Umbilical cord (tissue), 2 donors: ENCODE data around the gene MB. TPM values are rescaled to one million over a fixed set of nuclear protein-coding genes. Genes with fewer than 3 reads are reported as not detected.

Experiments used
- DNase-seq: peaks from one replicate; pipeline ENCODE4 v3.0.0-alpha.2; 2015; ENCODE audit warnings: low spot score
- total RNA-seq: library from RNA; depleted of rRNA; stranded (reverse); fragments of >200 nt; gene quantifications from one replicate; pipeline ENCODE4 v1.2.3, GENCODE V29; 2014; ENCODE audit warnings: low replicate concordance; ENCODE audit not compliant: insufficient read depth

MB gene
- total RNA-seq, 1 donor from 2014 or later, result 1.7 TPM

DNA sequence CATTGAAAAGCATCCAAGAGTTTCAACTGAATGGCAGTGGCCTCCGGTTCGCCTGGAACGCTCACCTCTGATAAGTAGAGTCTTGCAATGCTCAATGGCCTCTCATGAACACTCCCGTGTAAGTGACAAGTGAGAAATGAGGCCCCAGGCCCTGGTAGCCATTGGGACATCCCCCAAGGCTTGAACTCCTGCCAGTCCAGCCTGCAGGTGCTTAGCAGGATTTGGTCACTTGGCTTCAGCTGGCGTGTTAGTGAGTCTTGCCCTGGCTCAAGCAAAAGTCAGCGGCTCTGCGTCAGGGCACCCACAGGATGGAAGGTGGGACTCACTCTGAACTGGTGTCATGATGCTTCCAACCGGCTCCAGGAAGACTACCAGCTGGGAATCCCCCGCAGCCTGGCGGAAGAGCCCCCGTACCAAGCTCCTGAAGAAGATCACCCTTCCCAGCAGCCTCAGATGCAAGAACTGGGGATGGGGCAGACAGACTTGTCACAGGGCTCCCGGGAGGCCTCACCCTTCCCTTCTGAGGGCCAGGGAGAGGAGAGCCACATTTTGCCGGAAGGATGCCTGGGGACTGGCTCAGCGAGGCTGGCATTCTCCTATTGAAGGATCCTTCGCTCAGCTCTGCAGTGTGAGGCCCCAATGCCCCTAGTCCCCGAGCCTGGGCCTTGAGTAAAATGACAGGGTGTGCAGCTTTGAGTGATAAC, 19.3 kb downstream of the MB start:
- DNase-seq, result no peak

DNA sequence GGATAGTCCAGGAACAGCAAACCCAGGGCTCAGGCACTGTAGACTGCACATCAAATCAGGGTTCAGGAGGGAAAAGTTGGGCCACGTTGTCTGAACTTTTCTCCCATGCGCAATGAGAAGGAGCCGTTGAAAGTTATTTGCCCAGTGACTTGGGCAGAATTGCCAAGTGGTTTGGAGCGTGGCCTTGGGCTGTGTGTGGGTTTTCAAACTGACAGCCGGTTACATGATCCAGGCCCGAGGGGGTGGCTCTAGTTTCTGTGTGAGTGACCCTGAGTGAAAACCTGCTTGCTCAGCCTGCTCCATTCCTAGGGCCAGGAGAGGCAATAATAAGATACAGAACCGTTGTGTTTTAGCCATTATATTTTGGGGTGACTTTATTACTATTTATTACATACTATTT, 20.3 kb downstream of the MB start:
- no peak for DNase-seq

DNA sequence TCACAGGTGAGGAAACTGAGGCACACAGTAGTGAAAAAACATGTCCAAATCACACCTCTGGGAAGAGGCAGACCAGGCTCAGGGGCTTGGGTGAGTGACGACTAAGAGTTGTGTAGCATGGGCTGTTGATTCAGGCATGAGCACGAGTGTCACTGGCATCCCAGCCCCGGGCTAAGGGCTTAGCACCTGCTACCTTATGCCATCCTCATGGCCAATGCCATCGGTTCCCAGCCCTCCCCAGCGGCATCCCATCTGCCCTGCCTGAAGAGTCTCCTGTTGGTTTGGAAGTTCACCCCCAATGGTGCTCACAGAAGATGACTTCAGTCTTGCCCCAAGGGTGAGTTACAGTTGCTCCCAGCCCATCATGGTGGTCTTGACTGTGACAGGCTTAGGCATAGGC, 22.4 kb downstream of the MB start:
- DNase-seq, result no peak

DNA sequence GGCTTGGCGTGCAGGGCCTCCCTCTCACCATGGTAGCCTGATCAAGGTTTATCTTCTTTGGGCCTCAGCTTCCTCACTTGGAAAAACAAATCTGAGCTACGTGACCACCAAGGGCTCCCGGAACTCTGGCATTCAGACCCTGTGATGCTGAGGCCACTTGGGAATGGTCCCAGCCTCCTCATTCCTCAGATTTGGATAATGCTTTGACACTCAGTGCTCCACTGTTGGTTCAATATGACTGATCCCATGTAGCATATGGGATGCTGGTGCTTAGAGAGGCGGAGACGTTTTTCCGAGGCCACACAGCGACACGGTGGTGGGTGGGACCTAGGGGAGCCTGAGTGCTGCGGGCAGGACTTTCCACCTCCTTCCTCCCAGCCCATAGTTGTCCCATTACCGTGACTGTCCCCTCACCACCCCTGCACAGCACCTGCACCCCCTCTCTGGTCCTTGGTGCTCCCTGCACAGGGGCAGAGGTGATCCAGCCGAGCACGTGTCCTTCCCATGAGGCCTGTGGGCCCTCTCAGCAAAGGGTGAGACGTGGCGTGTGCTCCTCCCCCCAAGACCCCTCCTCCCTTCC, 23.1 kb downstream of the MB start:
- peak; percentile 45 for DNase-seq

DNA sequence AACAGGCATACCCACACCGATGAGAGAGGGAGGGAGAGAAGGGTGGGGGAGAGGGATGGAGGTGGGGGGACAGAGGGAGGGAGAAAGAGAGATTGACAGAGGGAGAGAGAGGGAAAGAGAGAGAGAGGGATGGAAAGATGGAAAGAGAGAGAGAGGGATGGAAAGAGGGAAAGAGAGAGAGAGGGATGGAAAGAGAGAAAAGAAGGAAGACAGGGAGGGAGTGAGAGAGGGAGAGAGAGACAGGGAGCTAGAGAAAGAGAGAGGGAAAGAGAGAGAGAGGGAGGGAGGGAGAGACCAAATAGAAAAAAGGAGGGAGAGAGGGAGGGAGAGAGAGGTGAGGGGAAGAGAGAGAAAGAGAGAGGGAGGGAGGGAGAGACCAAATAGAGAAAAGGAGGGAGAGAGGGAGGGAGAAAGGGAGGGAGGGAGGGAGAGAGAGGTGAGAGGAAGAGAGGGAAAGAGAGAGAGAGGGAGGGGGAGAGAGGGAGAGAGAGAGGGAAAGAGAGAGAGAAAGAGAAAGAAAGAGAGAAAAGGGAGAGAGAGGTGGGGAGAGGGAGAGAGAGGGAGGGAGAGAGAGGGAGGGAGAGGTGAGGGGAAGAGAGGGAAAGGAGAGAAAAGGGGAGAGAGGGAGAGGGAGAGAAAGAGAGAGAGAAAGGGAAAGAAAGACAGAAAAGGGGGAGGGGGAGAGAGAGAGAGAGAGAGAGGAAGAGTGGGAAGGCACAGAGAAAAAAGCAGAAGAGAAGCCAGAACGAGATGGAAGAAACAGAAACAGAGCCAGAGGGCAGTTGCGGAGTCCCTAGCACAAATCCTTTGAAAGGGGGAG, 23.8 kb downstream of the MB start:
- no peak for DNase-seq

DNA sequence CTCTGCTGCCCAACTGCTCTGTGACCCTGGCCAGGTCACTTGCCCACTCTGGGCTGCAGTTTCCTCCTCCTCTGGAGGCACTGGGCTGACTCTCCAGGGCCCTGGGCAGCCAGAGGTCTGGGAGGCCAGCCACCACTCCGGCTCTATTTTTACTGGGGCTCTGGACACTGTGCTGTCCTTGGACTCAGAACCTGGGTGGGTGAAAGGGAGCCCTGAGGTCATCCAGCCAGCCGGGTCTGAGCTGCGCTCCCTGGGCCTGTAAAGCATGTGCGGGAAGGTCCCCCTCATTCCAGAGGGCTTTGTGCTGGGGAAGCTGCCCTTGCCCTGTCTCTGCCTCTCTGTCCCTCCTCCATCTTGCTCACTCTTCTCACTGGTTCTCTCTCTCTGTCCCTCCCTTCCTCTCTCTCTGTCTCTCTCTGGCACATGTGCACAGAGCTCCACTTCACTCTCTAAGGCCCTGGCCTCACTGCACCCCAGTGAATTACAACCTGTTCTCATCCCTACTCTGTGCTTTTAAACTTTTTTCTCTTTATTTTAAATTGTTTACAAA, 24.6 kb downstream of the MB start:
- peak; percentile 78 for DNase-seq

DNA sequence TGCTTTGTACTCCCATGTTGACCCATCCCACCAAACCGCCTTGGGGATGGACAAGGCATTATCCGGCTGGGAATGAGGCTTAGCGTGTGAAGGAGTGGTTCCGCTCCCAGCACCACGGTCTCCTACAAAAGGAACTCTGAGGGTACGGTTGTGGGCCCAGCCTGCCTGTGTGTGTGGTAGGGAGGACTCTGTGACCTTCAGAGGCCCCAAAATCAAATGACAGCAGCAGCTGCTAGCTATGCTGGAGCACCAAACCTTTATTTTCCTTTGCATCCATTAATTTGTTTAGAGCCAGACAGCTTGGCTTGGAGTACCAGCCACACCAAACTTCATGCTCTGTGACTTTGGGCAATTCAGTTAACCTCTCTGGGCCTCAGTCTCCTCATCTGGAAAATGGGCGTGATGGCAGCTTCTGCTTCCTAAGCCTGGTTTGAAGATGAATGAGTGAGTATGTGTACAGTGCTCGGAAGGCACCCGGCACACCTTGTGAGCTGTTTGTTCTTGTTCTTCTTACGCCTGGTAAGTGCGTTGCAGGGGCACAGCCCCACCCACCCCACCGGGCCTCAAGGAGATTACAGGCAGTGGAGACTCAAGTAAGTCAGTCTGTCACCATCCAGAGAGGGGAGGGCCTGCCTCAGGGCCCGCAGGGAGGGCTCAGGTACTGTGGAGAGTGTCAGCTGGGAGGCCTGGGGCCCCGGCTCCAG, 25.3 kb downstream of the MB start:
- no peak for DNase-seq

DNA sequence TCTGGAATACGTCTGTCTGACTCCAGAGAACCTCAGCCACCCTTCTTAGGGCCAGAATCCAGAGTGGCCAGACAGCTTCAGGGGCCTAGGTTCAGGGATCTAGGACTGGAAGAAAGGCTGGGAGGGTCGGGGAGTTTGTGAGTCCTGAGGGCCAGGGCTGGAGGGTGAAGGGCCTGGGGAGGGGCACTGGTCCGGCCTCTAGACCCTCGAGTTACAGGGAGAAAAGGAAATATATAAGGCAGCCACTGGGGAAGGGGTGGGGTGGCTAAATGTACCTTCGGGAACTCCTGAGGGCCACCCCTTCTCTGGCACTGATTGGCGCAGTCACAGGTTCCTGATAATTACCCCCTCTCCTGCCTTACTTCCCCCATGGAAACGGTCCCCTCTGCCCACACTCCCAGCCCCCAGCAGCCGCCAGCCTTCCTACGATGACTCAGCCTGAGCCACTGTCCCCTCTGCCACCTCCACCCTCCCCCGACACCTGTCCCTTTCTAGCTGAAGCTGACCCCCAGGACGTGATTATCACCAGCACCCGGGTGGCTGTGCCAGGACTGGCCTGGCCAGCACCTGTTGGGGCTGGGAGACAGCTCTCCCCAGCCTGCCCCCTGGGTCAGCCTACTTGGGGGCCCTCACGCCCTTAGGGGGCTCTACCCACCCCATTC, 26.4 kb downstream of the MB start:
- no peak for DNase-seq

DNA sequence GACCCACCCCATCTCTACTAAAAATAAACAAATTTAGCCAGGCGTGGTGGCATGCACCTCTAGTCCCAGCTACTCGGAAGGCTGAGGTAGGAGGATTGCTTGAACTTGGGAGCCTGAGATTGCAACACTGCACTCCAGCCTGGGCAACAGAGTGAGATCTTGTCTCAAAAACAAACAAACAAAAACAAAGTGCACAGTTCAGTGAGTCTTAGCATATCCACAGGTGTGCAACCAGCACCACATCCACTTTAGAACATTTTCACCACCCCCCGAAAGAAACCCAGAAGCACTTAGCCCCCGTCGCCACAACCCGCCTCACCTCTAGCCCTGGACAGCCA, 27.4 kb downstream of the MB start:
- DNase-seq, result no peak

DNA sequence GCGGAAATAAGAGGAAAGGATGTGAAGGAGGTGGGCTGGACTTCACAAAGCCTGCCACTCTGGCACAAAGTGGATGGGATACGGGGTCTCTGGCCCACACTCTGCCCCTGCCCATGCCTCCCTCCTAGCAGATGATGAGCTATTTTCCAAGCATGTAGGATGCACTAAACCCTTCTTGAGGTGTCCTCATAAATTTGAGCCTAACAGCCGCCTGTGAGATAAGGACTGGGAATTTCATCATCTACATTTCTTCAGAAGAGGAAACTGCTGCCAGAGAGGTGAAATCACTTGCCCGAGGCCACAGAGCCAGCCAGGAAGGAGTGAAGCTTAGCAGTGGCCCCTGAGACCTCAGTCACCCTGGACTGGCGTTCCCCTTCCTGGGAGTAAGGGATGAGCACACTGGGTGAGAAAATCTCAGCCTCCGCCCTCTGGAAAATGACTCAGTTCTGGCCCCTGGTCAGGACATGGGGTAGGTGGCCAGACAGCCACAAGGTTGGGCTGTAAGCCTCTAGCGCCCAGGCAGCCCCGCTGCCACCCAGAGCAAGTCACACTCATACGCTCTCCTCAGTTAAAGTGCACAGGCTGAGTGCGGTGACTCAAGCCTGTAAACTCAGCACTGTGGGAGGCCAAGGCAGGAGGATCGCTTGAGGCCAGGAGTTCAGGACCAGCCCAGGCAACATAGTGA, 27.9 kb downstream of the MB start:
- peak; percentile 76 for DNase-seq

DNA sequence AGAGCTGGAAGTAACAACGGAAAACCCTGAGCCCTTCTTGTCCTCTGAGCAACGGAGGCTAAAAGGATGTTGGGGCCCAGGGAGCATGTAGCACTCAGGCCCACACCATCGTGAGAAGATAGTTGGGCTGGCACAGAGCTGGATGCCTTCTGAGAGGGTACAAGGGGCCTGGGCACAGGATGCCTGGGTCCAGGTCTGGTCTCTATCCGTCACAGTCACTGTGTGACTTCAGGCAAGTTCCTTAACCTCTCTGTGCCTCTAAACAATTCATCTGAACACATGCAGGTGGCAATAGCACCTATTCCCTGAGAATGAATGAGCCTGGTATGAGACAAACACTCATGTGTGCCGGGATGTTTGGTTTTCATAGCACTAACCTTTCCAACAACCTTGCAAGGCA, 29.2 kb downstream of the MB start:
- no peak for DNase-seq

DNA sequence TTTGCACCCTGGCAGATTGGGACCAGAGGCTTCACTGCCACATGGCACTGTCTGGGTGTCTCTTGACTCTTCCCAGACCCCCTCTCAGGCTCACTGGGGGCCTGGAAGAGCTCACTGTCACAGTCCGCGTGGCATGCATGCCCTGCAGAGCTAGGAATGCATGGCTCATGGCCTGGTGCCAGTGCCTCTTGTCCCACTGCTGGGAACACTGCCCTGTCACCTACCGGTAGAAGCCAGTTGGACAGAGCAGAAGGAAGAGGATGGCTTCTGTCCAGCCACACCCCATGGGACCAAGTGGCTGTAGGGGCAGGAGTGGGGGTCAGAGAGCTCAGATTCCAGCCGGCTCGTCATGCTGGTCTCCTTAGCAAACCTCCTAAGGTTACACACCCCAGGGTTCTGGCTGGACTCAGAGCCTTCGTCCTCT, 29.7 kb downstream of the MB start:
- DNase-seq, result peak; percentile 61

DNA sequence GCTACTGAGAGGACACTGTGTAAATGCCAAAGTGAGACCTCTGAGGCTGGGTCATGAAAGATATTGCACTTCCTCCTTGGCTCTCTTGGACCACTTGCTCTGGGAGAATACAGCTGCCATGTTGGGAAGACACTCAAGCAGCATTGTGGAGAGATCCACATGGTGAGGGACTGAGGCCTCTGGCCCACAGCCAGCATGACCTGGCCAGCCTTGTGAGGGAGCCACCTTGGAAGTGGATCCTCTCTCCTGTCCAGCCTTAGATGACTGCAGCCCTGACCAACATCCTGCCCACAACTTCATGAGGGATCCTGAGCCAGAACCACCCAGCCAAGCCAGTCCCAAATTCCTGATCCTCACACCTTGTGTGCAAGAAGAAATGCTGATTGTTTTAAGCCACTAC, 30.4 kb downstream of the MB start:
- DNase-seq, result no peak

DNA sequence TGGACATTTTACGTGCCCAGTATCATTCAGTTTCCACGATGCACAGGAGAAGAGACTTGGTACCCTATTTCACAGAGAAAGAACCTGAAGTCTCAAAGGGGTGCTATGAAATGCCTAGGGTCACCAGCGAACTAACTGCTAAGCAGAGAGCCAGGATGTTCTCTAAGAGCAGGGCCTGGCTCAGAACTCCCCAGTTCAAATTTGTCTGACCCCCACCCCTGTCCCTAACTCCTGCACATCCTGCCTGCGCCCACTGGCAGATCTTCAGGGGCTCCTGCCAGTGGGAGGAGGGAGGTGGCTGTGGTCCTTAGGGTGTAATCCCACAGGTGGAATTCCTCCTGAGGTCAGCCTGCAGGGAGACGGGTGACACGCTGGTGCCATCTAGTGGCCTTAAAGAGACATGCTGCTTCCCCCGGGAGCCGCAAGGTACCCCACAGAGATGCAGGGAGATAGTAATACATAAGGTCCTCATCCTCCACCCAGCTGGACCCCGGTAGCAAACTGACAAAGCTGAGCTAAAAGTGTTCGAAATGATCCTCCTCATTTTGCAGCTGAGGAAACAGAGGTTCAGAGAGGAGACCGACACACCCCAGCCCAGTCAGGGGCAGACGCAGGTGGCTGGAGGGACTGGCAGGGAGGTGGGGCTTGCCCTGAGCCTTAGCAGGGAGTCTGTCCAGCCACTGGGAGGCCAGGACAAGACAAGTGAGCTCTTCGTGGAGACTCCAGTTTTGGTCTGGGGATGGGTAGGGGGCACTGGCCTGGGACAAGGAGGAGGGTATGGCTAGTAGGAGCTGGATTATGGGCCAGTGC, 34.1 kb downstream of the MB start:
- DNase-seq, result peak; percentile 59

DNA sequence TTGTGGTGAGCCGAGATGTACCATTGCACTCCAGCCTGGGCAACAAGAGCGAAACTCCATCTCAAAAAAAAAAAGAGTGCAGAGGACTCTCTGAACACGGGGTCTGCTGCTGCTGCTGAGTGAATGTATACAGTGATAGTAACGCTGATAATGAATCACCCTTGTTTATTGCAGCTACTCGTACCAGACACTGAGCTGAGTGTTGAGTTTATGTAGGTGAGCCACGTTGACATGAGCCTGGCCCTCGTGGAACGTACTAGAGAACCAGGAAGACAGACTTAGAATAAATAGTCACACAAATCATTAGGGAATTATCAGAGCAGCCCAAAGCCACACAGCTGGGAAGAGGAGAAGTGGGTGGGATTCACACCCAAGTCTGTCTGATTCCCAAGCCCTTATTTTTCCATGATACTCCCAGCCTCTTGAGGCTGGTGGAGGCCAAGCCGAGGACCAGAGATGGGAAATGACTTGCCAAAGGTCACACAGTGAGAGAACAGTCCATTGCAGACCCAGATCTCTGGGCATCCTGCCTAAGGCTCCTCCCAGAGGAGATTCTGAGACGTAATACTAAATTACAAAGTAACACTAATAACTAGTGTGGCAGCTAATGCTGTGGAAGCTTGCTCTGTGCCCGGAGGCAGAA, 34.8 kb downstream of the MB start:
- no peak for DNase-seq

DNA sequence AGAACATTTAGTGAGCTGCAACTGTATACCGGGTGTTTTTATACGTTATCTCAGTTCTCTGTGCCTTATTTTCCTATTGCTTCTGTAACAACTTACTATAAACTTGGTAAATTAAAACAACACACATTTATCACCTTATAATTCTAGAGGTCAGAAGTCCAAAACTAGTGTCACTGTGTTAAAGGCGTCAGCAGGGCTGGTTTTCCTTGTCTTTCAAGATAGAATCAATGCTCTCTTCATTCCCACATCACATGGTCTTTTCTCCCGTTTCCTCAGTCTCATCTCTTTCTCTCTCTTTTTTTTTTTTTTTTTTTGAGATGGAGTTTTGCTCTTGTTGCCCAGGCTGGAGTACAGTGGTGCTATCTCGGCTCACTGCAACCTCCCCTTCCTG, 36.1 kb downstream of the MB start:
- no peak for DNase-seq

DNA sequence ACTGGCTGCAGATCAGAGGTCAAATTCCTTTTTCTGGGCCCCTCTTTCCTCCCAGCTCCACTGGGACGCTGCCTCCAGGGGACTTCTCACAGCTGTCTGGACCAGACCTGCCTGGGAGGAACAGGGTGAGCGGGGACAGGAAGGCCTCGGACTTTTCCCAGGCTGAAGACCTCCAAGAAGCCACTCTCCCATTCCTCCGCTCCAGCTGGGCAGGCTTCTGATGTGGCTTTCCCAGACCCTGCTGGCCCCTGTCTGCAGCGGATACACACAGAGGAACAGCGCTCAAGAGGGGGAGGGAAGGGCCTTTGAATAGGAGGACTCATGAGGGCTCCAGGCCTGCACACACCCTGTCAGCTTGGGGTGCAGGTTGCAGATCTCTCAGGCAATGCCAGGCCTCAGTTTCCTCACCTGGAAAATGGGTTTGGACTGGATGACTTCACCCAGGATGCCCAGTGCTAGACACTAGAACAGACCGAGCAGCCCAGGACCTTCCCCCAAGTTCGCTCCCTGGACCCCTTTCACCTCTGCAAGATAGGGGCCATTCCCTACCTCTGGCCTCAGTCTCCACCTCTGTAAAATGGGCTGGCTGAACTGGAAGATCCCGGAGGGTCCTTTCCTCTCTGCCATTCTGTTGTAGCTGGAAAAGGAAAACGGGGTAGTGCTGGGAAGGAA, 36.6 kb downstream of the MB start:
- DNase-seq, result no peak

DNA sequence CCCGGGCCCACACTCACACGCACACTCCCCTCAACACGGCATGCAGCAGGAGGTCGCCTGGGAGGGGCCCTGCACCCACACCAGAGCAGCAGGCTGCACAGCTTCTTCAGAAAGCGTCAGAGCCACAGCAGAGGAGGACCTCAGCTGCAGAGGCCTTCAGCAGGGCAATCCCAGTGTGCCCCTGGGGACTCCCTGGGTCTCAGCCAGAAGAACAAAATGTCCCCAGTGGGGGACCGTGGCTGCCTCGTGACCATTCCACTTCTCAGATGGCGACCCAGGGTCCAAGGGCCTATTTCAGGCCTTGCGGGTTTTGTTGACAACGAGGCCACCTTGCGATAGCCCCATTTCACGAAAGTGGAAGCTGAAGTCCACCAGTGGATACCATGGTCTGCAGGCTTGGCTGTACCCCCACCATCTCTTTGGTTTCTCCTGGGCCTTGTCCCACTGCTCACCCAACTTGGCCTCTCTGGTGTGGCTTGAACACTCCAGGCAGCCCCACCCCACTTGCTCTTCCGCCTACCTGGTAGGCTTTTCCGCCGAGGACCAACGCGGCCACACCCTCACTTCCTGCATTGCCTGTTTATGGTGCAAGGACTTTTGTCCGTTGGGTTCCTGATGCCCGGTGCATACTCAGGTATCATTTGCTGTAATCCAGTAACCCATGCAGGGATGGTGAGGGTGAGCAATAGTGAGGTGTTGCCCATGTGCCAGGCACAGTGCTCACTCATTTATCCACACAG, 38.1 kb downstream of the MB start:
- DNase-seq, result no peak
